Measurements from ENCODE around the gene TUG1. TPM values are rescaled to one million over a fixed set of nuclear protein-coding genes. Genes with fewer than 3 reads are reported as not detected.

The TUG1 gene
- total RNA-seq, 1 experiment from 2014 or later: 103 TPM

DNA sequence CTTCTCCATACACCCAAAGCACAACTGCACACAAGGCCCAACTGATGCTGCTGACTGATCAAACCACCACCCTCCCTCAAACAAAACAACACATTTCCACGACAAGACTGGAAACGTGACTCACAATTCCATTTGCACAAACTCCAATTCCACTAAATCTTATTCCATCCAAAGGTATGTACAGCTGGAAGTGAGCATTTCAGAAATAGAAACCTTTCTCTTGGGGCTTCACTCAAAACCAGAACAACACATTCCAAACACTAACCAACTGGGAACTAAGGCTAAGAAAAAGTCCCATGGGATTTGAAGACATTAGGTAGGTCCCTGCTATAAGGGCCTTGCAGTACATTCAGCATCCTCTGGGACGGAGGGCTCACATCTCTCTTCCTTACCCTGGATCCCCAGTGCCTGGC, 20.1 kb upstream of the TUG1 start:
- H3K27ac Mint-ChIP-seq (ENCODE audit: unreplicated experiment): no peak overlapping the region
- no peak overlapping the region for H3K4me3 Mint-ChIP-seq (ENCODE audit: unreplicated experiment)
- H3K4me1 Mint-ChIP-seq (ENCODE audit: low read depth, unreplicated experiment): no peaks in the 10 kb centered on the region
- Histone ChIP-seq H3K4me1 (no peaks in the 10 kb centered on the region), H3K9me3 (no peaks in the 10 kb centered on the region), H3K4me3 (ENCODE audit: low read depth, low read length) (no peak overlapping the region), H3K27me3 (replicated peaks; ENCODE audit: control insufficient read depth, insufficient read depth, low read length) (no peaks in the 10 kb centered on the region), H3K36me3 (ENCODE audit: control insufficient read depth, insufficient read depth, low read length) (peaks cover 12% of the 10 kb centered on the region)
- BruUV-seq (replicated peaks): no TSS peak
- TF ChIP-seq, protein P1, sequence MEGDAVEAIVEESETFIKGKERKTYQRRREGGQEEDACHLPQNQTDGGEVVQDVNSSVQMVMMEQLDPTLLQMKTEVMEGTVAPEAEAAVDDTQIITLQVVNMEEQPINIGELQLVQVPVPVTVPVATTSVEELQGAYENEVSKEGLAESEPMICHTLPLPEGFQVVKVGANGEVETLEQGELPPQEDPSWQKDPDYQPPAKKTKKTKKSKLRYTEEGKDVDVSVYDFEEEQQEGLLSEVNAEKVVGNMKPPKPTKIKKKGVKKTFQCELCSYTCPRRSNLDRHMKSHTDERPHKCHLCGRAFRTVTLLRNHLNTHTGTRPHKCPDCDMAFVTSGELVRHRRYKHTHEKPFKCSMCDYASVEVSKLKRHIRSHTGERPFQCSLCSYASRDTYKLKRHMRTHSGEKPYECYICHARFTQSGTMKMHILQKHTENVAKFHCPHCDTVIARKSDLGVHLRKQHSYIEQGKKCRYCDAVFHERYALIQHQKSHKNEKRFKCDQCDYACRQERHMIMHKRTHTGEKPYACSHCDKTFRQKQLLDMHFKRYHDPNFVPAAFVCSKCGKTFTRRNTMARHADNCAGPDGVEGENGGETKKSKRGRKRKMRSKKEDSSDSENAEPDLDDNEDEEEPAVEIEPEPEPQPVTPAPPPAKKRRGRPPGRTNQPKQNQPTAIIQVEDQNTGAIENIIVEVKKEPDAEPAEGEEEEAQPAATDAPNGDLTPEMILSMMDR (IDR thresholded peaks at IDR 0.05; ENCODE audit: insufficient read depth in 1 of 2, low read depth in 1 of 2, low read length in 1 of 2, severe bottlenecking in 1 of 2, unreplicated experiment in 1 of 2): no peak
- ChIA-PET CTCF (no interaction called here), POLR2A (no interaction called here)
- H3K27me3 Mint-ChIP-seq (ENCODE audit: insufficient read depth, unreplicated experiment): no peaks in the 10 kb centered on the region
- peaks cover 42% of the 10 kb centered on the region for H3K36me3 Mint-ChIP-seq (ENCODE audit: insufficient read depth, unreplicated experiment)
- no peak for DNase-seq
- no peaks in the 10 kb centered on the region for H3K9me3 Mint-ChIP-seq (ENCODE audit: unreplicated experiment)
- intact Hi-C loops (cut with micrococcal nuclease; ENCODE audit: unreplicated experiment): loop anchor here (1.0 kb wide), 1 partner anchor 200 kb away; no protein-coding TSS in a partner anchor

DNA sequence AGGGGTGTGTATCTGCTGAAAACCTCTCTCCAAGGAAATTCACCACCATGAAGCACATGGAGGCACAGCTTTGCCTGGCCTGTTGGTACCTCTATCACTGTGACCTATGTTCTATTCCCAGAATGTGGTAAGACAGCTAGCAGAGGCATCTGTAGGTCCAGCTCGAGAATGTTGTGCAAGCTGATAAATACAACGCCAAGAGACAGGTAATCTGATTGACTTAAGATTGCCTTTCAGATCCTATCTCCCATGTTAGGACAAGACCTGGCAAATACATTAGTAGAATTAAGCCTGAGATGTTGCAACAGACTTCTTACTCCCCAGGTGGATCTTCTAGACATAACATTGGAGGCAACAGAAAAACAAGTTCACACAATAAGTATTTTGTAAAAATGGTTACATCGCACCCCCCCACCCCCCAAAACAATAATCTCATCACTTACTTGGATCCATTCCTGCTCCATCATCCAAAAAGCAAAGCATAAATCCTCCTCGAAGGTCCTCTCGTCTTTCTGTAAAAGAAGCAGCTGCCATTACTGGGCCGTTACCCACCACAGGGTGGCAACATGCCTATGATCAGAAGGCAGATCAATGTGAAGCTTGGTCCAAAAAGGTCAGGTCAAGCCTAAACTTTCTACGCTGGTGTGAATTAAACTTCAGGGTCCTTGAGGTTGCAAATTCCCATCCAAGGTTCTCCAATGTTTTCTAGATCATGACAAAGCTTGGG, 19.0 kb upstream of the TUG1 start:
- H3K4me1 ChIP-seq: no peaks in the 10 kb centered on the region
- no peaks in the 10 kb centered on the region for H3K27me3 ChIP-seq (replicated peaks; ENCODE audit: control insufficient read depth, insufficient read depth, low read length)
- Mint-ChIP-seq H3K4me3 (ENCODE audit: unreplicated experiment) (no peak overlapping the region), H3K9me3 (ENCODE audit: unreplicated experiment) (no peaks in the 10 kb centered on the region), H3K36me3 (ENCODE audit: insufficient read depth, unreplicated experiment) (peaks cover 38% of the 10 kb centered on the region), H3K27me3 (ENCODE audit: insufficient read depth, unreplicated experiment) (no peaks in the 10 kb centered on the region), H3K27ac (ENCODE audit: unreplicated experiment) (no peak overlapping the region), H3K4me1 (ENCODE audit: low read depth, unreplicated experiment) (no peaks in the 10 kb centered on the region)
- no peak for DNase-seq
- no peaks in the 10 kb centered on the region for H3K9me3 ChIP-seq
- ChIA-PET CTCF (interaction anchor here (0.6 kb wide), 1 partner anchor 132 kb away, joined by 3 read pairs; no protein-coding TSS in a partner anchor), POLR2A (interaction anchor here (0.6 to 0.9 kb wide), 2 partner anchors 11 to 131 kb away, joined by 4 to 6 read pairs; partner anchors contain the start of gene SMTN)
- TF ChIP-seq, protein P1 (IDR thresholded peaks at IDR 0.05; ENCODE audit: insufficient read depth in 1 of 2, low read depth in 1 of 2, low read length in 1 of 2, severe bottlenecking in 1 of 2, unreplicated experiment in 1 of 2): no peak
- H3K36me3 ChIP-seq (ENCODE audit: control insufficient read depth, insufficient read depth, low read length): peaks cover 11% of the 10 kb centered on the region
- BruUV-seq (replicated peaks): no TSS peak
- intact Hi-C loops (cut with micrococcal nuclease; ENCODE audit: unreplicated experiment): no loop called here
- no peak overlapping the region for H3K4me3 ChIP-seq (ENCODE audit: low read depth, low read length)

DNA sequence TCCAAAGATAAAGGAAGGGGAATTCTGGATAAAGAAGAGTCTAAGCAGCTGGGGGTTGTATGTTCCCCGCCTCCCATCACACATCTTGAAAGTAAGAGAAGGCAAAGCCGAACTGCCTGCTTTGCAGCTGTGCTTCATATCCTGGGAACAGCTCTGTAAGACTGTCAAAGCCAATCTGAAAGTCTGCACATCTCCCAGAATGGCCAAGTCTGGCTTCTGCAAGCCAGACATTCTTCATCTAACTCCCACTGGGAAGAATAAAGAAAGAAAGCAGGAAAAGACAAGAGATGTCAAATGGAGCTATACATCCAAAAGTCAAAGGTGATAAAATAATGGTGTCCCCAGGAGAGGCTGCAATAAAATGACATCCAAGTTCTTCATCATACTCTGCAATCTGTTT, 15.9 kb upstream of the TUG1 start:
- Mint-ChIP-seq H3K9me3 (ENCODE audit: unreplicated experiment) (no peaks in the 10 kb centered on the region), H3K27me3 (ENCODE audit: insufficient read depth, unreplicated experiment) (no peaks in the 10 kb centered on the region), H3K4me1 (ENCODE audit: low read depth, unreplicated experiment) (no peaks in the 10 kb centered on the region), H3K27ac (ENCODE audit: unreplicated experiment) (no peak overlapping the region), H3K36me3 (ENCODE audit: insufficient read depth, unreplicated experiment) (peaks cover 66% of the 10 kb centered on the region), H3K4me3 (ENCODE audit: unreplicated experiment) (no peak overlapping the region)
- ChIA-PET POLR2A (no interaction called here), CTCF (no interaction called here)
- TF ChIP-seq, protein P1 (IDR thresholded peaks at IDR 0.05; ENCODE audit: insufficient read depth in 1 of 2, low read depth in 1 of 2, low read length in 1 of 2, severe bottlenecking in 1 of 2, unreplicated experiment in 1 of 2): no peak
- Histone ChIP-seq H3K36me3 (ENCODE audit: control insufficient read depth, insufficient read depth, low read length) (peaks cover 6% of the 10 kb centered on the region), H3K27me3 (replicated peaks; ENCODE audit: control insufficient read depth, insufficient read depth, low read length) (no peaks in the 10 kb centered on the region), H3K4me1 (no peaks in the 10 kb centered on the region), H3K9me3 (no peaks in the 10 kb centered on the region), H3K4me3 (ENCODE audit: low read depth, low read length) (no peak overlapping the region)
- no peak for DNase-seq
- no TSS peak for BruUV-seq (replicated peaks)
- intact Hi-C loops (cut with micrococcal nuclease; ENCODE audit: unreplicated experiment): no loop called here

All from Caco-2 (cell line).